ENCODE data around the gene NFAT5. TPM values are rescaled to one million over a fixed set of nuclear protein-coding genes. Genes with fewer than 3 reads are reported as not detected.
A peak's percentile ranks its signal among the peaks of the same experiment; 100 is the strongest.
"Not testable (repeated sequence)": the region's sequence is repeated elsewhere in the genome, so short reads cannot be mapped to it uniquely, and the experiment has no call there.

Gene NFAT5, protein sequence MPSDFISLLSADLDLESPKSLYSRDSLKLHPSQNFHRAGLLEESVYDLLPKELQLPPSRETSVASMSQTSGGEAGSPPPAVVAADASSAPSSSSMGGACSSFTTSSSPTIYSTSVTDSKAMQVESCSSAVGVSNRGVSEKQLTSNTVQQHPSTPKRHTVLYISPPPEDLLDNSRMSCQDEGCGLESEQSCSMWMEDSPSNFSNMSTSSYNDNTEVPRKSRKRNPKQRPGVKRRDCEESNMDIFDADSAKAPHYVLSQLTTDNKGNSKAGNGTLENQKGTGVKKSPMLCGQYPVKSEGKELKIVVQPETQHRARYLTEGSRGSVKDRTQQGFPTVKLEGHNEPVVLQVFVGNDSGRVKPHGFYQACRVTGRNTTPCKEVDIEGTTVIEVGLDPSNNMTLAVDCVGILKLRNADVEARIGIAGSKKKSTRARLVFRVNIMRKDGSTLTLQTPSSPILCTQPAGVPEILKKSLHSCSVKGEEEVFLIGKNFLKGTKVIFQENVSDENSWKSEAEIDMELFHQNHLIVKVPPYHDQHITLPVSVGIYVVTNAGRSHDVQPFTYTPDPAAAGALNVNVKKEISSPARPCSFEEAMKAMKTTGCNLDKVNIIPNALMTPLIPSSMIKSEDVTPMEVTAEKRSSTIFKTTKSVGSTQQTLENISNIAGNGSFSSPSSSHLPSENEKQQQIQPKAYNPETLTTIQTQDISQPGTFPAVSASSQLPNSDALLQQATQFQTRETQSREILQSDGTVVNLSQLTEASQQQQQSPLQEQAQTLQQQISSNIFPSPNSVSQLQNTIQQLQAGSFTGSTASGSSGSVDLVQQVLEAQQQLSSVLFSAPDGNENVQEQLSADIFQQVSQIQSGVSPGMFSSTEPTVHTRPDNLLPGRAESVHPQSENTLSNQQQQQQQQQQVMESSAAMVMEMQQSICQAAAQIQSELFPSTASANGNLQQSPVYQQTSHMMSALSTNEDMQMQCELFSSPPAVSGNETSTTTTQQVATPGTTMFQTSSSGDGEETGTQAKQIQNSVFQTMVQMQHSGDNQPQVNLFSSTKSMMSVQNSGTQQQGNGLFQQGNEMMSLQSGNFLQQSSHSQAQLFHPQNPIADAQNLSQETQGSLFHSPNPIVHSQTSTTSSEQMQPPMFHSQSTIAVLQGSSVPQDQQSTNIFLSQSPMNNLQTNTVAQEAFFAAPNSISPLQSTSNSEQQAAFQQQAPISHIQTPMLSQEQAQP (N-terminal part only)
- 39.9 and 48.3 TPM in 2 replicates for total RNA-seq

DNA sequence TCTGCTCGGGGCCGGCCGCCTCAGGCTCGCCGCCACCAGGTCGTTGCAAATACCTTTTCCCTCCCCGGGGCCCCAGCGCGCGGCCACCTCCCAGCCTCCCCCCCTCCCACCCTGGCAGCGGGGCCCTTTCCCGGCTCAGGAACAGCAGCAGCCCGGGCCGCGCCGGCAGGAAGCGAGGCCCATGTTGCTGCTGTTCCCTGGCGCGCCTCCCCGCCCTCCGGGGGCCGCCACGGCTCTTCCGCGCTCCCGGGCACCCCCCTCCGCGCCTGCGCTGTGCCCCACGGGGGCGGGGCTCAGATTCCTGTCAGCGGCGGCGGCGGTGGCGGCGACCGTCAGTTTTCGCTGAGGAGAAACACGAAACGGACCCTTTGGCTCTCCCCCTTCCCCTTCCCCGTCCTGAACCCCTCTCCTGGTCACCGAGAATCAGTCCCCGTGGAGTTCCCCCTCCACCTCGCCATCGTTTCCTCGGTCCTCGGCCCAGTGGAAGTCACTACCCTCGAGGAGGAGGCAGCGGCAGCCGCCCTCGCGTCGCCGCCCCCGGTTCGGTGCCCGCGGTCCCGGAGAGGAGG lies at the start of gene NFAT5:
TSS of gene NFAT5 (plus strand) at position 296 of the 569 bp plus-strand sequence. CDS start 336 bp downstream, outside the sequence.
- H3K4me1 Mint-ChIP-seq = peaks cover 60% of the 10 kb centered on the region
- POLR2A ChIA-PET = interaction anchor here (0.7 to 2.7 kb wide), 9 partner anchors 27 to 1718 kb away, joined by 3 to 34 read pairs (median 4); partner anchors contain the start of genes CENPT, CHTF8, NOB1 and TERF2

DNA sequence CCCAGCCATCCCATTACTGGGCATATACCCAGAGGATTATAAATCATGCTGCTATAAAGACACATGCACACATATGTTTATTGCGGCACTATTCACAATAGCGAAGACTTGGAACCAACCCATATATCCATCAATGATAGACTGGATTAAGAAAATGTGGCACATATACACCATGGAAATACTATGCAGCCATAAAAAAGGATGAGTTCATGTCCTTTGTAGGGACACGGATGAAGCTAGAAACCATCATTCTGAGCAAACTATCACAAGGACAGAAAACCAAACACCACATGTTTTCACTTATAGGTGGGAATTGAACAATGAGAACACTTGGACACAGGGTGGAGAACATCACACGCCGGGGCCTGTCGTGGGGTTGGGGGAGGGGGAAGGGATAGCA lies 47.9 kb upstream of the NFAT5 start:
- H3K27ac Mint-ChIP-seq; ATAC-seq (ENCODE audit: low read depth); H3K36me3 Mint-ChIP-seq (ENCODE audit: low read depth); H3K9me3 Mint-ChIP-seq; intact Hi-C loops (cut with micrococcal nuclease); POLR2A ChIA-PET; H3K27me3 Mint-ChIP-seq; DNase-seq; CTCF ChIA-PET; H3K4me3 Mint-ChIP-seq: not testable (repeated sequence)
- peaks cover 12% of the 10 kb centered on the region for H3K4me1 Mint-ChIP-seq

More for the DNA sequence above, at the start of gene NFAT5:
- no peaks in the 10 kb centered on the region for H3K9me3 Mint-ChIP-seq
- TF ChIP-seq, protein P1, sequence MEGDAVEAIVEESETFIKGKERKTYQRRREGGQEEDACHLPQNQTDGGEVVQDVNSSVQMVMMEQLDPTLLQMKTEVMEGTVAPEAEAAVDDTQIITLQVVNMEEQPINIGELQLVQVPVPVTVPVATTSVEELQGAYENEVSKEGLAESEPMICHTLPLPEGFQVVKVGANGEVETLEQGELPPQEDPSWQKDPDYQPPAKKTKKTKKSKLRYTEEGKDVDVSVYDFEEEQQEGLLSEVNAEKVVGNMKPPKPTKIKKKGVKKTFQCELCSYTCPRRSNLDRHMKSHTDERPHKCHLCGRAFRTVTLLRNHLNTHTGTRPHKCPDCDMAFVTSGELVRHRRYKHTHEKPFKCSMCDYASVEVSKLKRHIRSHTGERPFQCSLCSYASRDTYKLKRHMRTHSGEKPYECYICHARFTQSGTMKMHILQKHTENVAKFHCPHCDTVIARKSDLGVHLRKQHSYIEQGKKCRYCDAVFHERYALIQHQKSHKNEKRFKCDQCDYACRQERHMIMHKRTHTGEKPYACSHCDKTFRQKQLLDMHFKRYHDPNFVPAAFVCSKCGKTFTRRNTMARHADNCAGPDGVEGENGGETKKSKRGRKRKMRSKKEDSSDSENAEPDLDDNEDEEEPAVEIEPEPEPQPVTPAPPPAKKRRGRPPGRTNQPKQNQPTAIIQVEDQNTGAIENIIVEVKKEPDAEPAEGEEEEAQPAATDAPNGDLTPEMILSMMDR (IDR thresholded peaks at IDR 0.05) = no peak
- no peaks in the 10 kb centered on the region for H3K27me3 Mint-ChIP-seq
- peak within 1 kb of the TSS; percentile 99 for H3K27ac Mint-ChIP-seq
- peak within 1 kb of the TSS; percentile 99 for H3K4me3 Mint-ChIP-seq
- intact Hi-C loops (cut with micrococcal nuclease) = loop anchor here (1.0 to 10.0 kb wide), 7 partner anchors 37 to 1481 kb away; partner anchors contain the start of genes AARS1, NFATC3, VPS4A and WWP2
- peak; percentile 67 for ATAC-seq (ENCODE audit: low read depth)
- peaks cover 16% of the 10 kb centered on the region for H3K36me3 Mint-ChIP-seq (ENCODE audit: low read depth)
- CTCF ChIA-PET = no interaction called here
- peak; percentile 100 for DNase-seq

DNA sequence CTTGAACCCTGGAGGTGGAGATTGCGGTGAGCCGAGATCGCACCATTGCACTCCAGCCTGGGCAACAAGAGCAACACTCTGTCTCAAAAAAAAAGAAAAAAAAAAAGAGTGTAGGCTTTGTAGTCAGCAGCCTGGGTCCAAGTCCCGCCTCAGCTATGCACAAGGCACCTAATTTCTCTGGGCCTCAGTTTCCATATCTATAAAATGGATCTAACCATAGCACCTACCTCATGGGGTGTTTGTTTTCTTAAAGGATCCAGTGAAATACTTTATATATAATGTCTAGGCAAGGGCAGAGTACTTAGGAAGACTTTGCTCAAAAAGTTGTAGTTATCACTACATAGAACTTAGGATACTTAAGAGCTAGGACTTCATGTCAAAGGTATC lies 45.4 kb upstream of the NFAT5 start:
- no peak overlapping the region for H3K27ac Mint-ChIP-seq
- DNase-seq (no peak), ATAC-seq (ENCODE audit: low read depth) (no peak)
- TF ChIP-seq, protein P1 (IDR thresholded peaks at IDR 0.05) = no peak
- intact Hi-C loops (cut with micrococcal nuclease) = no loop called here
- H3K27me3 Mint-ChIP-seq = no peaks in the 10 kb centered on the region
- ChIA-PET POLR2A (interaction anchor here (1.7 kb wide), 1 partner anchor 23 kb away, joined by 5 read pairs; no protein-coding TSS in a partner anchor), CTCF (no interaction called here)
- peaks cover 3% of the 10 kb centered on the region for H3K4me1 Mint-ChIP-seq
- no peaks in the 10 kb centered on the region for H3K36me3 Mint-ChIP-seq (ENCODE audit: low read depth)
- no peak overlapping the region for H3K4me3 Mint-ChIP-seq
- H3K9me3 Mint-ChIP-seq = peaks cover 4% of the 10 kb centered on the region

DNA sequence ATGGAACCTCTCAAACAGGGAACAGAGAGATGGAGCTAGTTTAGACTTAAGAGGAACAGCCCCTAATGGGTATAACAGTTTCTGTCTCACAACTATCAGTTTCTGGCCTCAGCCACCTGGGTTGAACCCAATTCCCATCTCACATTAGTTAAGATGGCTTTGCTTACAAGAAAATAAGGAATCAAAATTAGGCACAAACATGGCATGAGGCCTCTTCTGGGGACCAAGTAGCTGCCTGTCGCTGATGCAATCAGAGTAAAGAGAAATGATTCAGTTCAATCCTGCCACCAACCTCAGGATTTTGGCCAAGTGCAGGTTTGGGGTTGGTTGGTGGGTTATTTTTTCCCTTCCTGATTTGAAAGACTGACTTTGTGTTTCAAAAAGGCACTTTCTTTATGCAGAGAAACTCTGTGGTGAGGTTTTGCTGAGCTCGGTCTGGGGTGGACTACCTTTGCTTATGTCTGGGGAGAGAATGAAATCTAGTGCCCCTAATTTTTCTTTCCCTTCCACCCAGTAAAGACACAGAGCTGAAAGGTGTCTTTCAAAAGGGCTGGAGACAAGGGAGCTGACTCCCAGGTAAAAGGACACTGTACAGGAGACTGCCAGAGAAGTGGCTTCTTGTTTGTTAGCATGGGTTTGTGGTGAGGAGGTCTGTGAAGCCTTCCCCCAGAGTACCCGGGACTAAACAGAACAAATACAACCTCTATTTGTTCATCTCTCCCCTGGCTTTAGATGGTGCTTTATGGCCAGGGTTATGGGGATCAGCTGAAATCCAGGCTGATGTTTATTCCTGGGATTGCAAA lies 44.8 kb upstream of the NFAT5 start:
- CTCF ChIA-PET = no interaction called here
- H3K27ac Mint-ChIP-seq = no peak overlapping the region
- intact Hi-C loops (cut with micrococcal nuclease) = no loop called here
- ATAC-seq (ENCODE audit: low read depth) = no peak
- POLR2A ChIA-PET = interaction anchor here (1.7 kb wide), 1 partner anchor 23 kb away, joined by 5 read pairs; no protein-coding TSS in a partner anchor
- TF ChIP-seq, protein P1 (IDR thresholded peaks at IDR 0.05) = no peak
- no peaks in the 10 kb centered on the region for H3K27me3 Mint-ChIP-seq
- no peak for DNase-seq
- H3K36me3 Mint-ChIP-seq (ENCODE audit: low read depth) = no peaks in the 10 kb centered on the region
- peaks cover 4% of the 10 kb centered on the region for H3K9me3 Mint-ChIP-seq
- H3K4me1 Mint-ChIP-seq = peaks cover 3% of the 10 kb centered on the region
- H3K4me3 Mint-ChIP-seq = no peak overlapping the region

Measured in activated B cell treated with CpG ODN at 0.5 μM for 24 hours (primary cell).